Colon (tissue), 2 donors: ENCODE data around the gene OASL.
"Not testable (repeated sequence)": the region's sequence is repeated elsewhere in the genome, so short reads cannot be mapped to it uniquely, and the experiment has no call there.

Source experiments
- FAIRE-seq: peaks from 2 replicates; lab custom pipeline; 2012; peaks lifted over from hg19 to GRCh38; lab: Jason Lieb, UNC
- donor health status: control.
- donor health status: control.

OASL gene, protein sequence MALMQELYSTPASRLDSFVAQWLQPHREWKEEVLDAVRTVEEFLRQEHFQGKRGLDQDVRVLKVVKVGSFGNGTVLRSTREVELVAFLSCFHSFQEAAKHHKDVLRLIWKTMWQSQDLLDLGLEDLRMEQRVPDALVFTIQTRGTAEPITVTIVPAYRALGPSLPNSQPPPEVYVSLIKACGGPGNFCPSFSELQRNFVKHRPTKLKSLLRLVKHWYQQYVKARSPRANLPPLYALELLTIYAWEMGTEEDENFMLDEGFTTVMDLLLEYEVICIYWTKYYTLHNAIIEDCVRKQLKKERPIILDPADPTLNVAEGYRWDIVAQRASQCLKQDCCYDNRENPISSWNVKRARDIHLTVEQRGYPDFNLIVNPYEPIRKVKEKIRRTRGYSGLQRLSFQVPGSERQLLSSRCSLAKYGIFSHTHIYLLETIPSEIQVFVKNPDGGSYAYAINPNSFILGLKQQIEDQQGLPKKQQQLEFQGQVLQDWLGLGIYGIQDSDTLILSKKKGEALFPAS

DNA sequence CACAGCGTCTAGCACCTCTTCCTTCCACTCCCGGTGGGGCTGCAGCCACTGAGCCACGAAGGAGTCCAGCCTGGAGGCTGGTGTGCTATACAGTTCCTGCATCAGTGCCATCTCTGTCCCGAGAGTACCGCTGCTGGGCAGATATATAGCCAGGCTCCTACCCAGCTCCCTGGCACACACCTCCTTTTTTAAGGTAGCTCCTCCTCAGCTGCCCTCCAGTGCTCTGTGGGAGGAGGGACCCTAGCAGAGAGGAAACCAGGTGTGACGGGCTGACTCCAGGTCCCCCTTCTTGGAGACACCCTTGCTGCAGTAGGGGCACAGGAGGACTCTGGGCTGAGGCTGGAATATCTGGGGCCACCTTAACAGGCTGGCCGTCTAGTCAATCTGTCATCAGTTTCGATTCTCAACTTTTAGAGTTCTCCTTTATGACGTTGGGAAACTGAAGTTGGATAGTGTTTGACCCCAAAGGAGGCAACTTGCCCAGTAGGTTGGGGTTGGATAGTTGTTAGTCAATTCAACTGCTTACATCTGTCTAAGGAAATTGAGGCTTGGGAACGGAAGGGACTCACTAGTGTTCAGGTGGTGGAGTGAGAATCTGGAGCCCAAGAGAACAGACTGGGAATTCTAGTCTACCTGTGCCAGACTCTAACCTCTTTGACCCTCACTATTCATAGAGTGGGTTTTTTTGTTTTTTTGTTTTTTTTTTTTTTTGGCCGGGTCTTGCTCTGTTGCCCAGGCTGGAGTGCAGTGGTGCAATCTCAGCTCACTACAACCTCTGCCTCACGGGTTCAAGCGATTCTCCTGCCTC is at the start of gene OASL:
Gene OASL, minus strand, starts transcription at position 386 of the 808 bp plus-strand sequence. Its CDS starts 275 bp downstream, at position 111.
- FAIRE-seq, result no peak

DNA sequence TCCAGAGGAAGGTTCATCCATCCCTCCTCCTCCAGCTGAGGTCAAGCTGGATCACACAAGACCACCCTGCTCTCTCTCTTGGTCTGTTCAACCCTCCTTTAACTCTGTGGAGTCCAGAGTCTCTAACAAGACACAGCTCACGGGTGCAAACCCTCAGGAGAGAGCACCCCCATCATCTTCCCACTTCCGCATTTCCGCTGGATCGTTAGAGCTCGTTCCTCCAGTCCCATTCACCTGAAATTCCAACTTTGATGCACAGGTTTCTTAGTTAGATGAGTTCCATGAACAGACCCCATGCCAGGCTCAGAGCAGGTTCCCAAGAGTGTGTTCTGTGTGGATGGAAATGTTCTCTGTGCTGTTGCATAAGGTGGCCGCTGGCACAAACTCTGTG is 49.1 kb upstream of the OASL start:
- FAIRE-seq, result no peak

DNA sequence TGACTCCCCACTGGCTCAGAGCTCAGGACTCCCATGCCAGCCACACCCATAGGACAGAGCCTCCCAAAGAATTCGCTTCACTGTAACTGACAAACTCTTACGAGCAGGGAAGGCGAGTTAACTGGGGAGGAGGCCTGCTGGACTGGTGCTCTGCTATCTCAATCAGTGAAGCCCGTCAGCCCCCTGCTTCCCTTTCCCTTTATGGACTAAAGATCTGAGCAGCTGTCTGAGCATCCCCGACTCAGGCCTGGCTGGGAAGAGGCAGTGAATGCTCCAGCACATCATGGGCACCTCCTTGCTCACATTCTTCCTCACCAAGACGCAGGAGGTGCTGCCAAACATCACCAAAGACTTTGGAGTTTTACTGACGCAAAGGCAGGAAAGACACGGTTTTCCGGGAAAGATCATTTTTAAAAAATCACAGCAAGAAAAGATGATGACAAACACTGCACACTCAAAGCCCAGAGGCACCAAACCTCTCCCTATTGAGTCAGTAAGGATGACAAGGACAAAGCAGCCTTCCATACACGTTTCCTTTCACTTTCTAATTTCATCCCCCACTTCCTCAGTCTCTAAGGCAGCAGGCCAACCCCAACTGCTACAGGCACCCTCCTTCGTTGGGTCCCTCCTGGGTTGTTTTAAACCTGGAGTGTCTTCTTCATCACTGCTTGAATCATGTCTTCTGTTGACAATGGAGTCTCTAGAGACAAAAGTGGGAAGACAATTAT is 48.6 kb upstream of the OASL start:
- no peak for FAIRE-seq

DNA sequence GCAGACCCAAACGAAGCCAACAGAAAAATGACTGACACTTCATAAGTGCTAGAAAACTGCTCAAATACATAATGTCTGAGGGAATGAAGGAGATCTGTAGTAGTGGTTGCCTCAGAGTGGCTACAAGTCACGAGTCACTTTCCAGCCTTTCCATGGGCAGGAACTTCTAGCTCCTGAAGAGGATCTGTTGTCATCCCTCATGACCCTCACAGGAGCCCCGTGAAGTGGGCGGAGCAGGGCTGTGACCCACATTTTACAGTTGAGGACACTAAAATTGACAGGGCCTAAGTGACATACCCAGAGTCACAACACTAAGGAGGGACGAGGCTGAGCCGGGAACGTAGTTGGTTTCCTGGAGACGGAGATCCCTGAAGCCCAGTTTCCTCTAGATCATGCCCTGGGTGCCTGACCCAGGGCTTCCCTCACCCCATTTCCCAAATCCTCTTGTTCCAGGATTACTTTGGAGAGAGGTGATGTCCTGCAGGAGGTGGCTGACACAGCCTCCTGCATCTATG is 47.8 kb upstream of the OASL start:
- no peak for FAIRE-seq

DNA sequence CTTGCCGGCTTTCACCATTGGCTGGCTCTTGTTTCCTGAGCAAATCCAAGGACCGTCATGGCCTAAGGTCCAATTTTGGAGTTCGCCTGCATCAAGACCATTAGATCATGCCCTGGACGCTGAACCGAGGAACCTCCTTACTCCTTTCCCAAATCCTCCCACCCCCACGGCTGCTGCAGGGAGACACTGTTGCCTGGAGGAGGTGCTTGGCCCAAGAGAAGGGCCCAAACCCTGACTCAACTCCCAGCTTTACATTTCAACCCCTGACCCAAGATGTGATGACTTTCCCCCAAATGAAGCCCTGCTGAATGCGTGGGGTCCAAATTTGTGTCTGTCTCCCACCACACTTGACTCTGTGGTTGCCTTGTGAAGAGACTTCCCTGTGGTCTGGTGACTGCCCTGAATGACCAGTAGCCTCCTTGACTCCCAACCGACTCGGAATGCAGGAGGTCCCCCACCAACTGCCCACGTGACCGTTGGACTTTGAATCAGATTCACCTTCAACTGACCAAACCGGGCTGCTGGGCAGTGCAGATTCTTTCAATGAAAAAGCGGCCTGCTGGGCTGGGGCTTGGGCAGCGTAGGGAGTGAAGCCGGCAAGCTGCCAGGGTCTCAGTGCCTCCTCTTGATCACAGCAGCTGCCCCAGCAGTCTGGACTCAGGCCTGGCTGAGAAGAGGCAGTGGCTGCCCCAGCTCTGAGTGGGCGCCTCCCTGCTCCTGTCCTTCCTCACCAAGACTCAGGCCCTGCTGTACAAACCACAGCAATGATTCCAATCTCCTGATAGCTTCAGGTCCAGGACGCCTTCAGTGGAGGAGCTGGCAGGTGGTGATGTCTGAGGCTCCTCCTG is 46.7 kb upstream of the OASL start:
- FAIRE-seq, result no peak

DNA sequence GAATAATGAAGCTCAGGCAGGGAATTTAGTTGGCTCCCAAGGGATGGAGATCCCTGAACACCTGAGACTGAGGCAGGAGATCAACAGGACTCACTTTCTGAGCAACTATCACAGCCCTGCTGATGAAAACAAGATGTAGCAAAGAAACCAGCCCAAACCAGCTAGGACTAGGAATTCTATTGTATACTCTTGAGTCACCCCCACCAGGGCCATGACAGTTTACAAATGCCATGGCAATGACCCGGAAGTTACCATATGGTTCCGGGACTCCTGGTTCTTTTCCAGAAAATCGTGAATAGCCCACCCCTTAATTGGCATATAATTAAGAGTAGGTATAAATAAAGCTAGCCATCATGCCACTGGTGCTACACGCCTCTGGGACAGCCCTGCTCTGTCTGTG is 46.0 kb upstream of the OASL start:
- no peak for FAIRE-seq

DNA sequence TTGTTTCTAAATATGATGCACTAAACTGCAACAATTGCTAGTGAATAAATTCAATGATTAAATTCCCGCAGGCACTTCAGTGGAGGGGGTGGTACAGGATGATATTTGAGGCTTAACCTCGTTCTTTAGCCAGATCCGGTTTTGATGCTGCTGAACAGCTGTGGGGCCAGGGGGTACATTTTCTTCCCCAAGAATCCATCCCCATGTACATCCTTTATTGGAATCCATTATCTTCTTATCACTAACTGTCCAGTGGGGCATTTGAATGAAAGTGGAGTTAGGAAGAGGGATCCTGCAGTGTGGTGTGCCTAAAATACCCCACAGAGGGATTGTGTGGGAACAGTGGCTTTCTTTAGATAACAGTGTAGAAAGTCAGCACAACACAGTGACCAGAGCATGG is 45.2 kb upstream of the OASL start:
- no peak for FAIRE-seq

DNA sequence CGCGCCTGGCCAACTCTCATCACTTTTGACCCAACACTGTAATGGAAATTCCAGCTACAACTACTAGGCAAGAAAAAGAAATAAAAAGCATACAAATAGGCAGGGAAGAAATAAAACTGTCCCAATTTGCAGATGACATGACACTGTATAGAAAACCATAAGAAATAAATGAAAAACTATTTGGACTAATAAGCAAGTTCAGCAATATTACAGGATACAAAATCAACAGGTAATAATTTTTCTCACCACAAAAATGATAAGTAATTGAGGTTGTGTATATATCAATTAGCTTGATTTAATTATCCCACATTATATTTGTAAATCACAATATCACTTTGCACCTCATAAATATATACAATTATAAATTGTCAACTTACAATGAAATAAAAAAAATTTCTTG is 41.9 kb upstream of the OASL start:
- no peak for FAIRE-seq

DNA sequence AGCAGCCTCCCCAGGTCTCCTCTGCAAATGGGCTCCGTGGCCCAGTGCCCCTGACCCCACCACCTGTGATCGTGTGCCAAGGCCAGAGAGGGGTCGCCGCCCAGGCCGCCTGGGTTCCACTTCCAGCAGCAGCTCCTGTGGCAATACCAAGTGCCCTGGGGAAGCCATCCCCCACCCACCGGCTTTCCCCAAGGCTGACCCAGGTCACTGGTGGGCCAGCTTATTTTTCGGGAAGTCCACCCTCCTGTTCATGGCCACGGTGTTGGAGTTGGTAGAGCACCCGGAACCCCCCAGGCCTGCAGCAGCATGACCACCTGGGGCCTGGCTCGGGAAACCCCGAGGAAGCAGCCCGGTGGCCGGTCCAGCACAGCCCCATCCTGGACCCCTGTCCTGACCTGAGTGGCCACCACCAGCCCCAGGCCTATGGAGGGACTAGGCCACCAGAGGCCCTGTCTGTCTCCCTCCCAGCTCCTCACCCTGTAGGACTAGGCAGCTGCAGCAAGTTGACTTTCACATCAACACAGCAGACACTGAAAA is 40.8 kb upstream of the OASL start:
- no peak for FAIRE-seq

DNA sequence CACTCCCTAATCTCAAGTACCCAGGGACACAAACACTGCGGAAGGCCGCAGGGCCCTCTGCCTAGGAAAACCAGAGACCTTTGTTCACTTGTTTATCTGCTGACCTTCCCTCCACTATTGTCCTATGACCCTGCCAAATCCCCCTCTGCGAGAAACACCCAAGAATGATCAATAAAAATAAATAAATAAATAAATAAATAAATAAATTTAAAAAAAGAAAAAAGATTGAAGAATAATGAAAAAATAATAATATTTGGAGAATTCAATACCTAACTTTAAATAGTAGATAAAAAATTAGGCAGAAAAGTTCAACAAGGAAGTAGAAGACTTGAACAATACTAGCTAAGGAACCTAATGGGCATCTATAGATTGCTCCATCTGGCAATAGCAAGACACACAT is 38.4 kb upstream of the OASL start:
- not testable (repeated sequence) for FAIRE-seq

DNA sequence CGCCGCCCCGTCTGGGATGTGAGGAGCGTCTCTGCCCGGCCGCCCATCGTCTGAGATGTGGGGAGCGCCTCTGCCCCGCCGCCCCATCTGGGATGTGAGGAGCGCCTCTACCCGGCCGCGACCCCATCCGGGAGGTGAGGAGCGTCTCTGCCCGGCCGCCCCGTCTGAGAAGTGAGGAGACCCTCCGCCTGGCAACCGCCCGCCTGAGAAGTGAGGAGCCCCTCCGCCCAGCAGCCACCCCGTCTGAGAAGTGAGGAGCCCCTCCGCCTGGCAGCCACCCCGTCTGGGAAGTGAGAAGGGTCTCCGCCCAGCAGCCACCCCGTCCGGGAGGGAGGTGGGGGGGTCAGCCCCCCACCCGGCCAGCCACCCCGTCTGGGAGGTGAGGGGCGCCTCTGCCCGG is 36.9 kb upstream of the OASL start:
- not testable (repeated sequence) for FAIRE-seq

DNA sequence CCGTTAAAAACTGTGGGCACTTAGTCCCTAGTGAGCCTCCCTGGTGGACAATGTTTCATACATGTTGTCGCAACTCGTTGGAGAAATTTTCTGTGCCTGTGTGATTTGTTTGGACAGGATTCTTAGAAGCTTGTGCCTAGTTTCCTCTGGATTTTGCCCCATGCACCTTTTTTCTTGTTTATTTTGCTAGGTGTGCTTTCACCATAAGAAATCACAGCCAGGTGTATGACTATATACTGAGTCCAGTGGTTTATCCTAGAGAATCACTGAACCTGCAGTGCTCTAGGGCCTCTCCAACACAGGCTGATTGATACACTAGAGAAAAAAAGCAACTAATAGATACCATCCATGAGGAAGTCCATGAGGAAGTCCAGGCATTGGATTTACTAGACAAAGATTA is 33.1 kb upstream of the OASL start:
- no peak for FAIRE-seq

DNA sequence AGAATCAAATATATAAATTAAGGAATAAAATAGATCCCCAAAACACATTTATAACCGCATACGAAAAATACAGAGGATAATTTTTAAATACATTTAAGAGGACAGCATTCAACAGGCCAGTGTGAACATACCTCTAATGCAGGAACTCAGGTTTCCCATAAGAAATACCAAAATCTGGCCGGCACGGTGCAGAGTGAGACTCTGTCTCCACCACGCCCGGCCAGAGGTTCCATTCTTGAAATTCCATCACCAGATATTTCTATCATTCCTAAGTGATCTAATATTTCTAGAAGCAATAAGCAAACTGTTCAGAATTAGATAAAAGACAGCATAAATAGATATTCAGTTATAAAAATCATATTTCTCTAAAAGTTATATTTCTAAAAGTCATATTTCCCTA is 30.2 kb upstream of the OASL start:
- FAIRE-seq, result no peak

DNA sequence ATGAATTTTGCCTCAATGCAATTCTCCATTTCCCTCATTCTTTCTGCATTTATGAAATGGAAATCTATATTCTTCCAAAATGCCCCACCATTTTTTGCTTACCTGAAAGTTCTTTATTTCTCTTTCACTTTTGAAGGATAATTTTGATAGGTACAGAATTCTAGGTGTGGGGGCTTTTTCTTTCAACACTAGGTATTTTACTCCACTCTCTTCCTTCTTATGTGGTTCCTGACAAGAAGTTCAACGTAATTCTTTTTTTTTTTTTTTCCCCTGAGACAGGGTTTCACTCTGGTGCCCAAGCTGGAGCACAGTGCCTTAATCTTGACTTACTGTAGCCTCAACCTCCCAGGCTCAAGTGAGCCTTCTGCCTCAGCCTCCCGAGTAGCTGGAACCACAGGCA is 26.3 kb upstream of the OASL start:
- FAIRE-seq, result no peak

DNA sequence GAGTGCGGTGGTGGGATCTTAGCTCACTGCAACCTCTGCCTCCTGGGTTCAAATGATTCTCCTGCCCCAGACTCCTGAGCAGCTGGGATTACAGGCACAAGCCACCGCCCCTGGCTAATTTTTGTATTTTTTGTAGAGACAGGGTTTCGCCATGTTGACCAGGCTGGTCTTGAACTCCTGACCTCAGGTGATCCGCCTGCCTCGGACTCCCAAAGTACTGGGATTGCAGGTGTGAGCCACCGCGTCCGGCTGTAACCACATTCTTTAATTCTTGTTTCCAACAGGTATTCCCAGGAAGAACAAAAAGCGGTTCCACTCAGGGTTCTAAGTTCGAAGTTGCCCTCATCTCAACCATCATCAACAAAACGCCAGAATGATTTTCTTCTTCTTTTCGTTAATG is 25.5 kb upstream of the OASL start:
- not testable (repeated sequence) for FAIRE-seq

DNA sequence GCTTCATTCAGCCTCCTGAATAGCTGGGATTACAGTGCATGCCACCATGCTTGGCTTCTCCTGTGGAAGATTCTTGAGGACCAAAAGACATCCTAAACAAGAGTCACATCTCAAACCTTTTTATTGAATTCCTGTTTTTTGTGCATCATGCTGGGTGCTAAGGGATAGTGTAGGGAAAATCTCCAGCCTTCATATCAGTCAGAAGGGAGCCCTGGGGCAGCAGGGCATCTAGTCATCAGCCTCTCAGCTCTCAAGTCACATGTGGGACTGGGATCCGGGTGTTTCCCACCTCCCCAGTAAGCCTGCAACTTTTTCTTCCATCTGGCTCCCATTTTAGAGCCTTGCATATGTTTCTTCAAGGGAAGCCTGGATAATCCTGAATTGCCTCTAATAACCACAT is 25.1 kb upstream of the OASL start:
- no peak for FAIRE-seq

DNA sequence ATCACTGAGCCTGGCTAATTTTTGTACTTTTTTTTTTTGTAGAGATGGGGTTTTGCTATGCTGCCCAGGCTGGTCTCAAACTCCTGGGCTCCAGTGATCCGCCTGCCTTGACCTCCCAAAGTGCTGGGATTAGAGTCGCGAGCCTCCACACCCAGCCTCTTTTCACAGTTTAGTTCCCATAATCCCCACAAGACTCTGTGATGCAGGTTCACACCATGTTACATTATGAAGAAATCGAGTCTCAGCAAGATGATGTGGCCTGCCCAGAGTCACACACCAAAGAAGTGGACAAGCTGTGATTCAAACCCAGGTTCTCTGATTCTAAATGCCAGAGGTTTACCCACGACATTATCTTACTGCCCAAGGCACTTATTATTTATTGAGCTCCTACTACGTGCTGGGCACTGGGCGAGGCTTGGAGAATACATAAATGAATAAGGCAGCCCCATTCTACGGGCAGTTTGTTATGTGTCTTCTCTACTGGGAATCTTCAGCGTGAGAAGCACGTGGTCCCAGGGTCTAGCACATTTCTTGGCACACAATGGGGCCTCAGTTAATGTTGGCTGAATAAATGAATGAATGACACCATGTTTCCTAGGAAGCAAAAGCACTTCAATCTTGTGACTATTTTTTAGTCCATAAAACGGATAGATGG is 23.5 kb upstream of the OASL start:
- no peak for FAIRE-seq

DNA sequence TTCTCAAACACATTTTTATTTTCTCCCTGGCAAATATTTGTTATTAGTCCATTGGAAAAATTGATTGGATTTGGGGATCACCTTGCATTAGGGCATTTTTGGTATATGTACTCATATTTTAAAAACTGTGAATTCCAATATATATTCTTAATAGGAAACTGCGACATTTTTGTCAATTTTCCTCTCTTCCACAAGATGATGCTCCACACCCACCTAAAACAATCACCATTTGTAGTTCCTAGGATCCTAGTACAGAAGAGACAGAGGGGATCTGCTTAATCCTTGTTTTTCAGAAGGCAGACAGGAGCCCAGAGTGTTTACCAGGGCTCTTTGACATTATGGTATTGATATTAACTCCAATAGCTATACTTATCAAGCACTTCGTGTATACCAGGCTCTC is 22.8 kb upstream of the OASL start:
- FAIRE-seq, result no peak

DNA sequence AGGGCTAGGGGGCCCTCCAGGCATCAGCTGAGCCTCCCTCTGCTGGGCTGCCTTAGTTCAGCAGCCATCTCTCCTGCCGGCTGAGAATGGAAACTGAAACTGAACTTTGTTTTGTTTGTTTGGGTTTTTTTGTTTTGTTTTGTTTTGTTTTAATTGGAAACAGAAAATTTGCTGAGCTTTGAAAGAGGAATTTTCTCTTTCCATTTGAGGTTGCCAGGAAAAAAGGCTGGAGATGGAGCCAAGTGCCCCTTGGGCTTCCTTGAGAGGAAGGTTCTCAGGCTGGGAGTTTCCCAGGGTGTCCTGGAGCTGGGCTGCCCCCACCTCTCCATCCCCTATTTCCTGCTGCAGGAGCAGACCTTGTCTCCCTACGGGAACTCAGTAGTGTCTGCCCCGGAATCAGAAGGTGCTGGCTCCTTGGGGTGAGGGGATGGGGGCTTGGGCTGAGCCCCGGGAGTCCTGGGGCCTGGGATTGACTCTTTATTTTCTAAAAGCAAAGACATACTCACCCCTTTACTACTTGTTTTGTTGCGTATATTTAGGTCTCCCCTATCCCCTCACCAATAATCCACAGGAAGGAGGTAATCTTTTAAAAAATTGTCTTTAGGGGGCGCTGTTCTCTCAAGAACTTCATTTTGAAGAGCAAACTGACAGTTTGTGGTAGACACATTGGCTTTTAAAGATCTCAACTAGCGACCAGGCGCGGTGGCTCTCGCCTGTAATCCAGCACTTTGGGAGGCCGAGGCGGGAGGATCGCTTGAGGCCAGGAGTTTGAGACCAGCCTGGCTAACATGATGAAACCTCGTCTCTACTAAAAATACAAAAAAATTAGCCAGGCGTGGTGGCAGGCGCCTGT is 21.3 kb upstream of the OASL start:
- no peak for FAIRE-seq
